HG03469 (cell line): ENCODE measurements around the gene CAMK2A.

ENCODE experiments used
- ATAC-seq: cut with Tn5 transposase; IDR thresholded peaks from one replicate; pipeline ENCODE4 v1.9.1; 2021; ENCODE audit warnings: mild to moderate bottlenecking, moderate library complexity, moderate number of reproducible peaks; ENCODE audit not compliant: unreplicated experiment

The CAMK2A gene

GRCh38 chr5:150215979-150216944 is 73.3 kb downstream of the CAMK2A start:
- no peak for ATAC-seq

DNA sequence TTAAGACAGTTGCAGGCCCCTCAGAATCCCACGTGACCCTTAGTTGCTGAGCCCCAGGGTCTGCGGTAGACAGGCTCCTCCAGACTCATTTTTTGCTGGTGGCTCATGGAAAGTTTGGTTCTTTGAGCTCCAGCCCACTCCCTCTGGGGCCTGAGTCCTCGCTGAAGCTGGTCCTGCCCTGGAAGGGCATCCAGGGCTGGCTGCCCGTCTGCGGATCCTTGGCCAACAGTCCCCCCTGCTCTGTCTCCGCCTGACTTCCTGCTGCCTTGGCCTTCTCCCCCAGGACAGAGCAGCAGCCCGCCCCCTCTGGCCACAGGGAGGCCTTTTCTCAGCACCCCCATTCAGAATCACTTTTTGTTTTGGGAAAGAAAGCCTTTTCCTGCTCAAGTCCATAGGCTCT is 75.3 kb downstream of the CAMK2A start:
- no peak for ATAC-seq

DNA sequence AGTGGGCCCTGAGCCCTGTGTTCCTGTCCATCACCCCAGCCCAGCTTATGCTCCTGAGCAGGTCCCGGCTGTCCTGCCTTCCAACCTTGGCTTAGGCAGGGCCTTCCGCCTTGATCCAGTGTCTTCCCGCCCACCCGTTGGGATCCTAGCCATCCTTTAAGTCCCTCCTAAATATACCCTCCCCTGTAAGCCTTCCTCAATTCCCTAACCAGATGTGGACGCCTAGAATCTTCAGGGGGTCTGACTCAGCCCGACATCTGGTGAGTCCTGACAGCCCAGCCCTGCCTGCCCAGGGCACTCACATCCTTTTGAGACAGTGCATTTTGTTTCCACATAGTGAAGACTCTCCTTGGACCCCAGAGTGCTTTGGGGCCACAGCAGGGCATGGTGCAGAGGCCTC is 76.0 kb downstream of the CAMK2A start:
- no peak for ATAC-seq

DNA sequence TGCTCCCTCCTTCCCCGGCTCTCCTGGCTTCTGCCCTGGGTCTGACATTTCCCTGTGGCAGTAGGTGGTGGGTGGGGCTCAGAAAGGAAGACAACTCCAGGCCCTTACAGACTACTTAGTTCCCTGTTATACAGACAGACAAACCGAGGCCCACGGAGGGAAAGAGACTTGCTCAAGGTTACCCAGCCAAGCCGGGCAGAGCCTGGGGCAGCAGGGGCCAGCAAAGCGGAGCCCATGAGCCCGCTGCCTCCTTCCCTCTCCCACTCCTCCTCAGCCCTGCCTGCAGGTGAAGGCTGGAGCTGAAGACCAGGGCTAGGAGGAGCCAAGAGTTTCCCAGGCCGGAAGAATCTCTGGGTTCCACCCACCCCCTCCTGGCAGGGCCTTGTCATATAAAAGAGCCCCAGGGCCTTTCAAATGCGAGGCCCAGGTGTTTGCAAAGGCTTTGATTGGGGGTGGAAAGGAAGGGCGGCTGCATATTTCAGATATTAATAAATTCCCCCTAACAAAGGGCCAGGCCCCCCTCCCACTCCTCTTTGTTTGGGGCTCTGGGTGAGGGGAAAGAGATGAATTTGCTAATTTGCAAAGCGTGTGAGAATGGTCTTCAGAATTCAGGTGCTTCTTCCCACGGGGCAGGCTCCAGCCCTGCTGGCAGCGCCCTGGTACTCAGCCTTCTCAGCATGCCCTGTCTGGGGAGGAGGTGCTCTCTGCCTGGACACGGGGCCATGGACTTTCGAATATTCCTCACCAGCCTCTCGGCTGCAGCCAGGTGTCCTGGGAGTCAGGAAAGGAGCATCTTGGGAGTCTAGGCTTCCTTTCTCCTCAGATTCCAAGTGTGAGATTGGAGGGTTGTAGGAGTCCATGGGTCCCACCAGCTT is 78.2 kb downstream of the CAMK2A start:
- no peak for ATAC-seq

DNA sequence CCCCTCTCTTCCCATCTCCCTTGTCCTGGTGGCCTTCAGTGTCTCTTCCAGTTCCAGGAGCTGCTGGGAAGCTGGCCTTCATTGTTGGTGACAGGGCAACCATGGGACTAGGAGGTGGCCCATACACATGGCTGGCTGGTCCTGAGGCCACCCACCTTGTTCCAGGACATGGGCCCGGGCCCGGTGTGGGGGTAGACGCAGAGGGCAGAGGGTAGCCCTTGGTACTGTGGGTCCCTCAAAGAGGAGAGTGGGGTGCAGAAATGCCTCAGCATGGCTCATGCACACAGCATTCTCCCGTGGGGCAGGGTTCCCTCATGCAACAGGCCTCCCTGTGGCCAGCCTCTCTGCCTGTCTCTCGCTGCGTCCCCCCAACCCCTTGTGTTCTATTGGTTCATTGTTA is 78.9 kb downstream of the CAMK2A start:
- ATAC-seq: no peak

DNA sequence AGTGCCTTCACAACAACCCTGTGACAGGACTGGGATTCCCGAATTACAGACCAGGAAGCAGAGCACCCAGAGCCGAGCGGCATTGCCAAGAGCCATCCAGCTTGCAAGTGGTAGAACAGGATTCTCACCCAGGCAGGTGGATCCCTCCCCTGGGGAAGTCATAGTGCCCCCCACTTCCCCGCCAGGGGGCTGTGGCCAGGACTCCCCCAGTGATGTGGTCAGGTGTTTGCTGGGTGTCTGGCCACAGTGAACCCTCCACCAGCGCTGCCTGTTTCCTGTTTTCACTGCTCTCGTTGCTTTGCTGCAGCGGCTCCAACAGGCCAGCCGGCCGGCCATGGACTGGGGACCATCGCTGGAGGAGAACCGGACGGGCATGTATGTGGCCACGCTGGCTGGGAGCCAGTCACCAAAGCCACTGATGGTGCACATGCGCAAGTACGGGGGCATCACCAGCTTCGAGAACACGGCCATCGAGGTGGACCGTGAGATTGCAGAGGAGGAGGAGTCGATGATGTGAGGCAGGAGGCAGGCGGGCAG is 80.4 kb downstream of the CAMK2A start:
- ATAC-seq: no peak

DNA sequence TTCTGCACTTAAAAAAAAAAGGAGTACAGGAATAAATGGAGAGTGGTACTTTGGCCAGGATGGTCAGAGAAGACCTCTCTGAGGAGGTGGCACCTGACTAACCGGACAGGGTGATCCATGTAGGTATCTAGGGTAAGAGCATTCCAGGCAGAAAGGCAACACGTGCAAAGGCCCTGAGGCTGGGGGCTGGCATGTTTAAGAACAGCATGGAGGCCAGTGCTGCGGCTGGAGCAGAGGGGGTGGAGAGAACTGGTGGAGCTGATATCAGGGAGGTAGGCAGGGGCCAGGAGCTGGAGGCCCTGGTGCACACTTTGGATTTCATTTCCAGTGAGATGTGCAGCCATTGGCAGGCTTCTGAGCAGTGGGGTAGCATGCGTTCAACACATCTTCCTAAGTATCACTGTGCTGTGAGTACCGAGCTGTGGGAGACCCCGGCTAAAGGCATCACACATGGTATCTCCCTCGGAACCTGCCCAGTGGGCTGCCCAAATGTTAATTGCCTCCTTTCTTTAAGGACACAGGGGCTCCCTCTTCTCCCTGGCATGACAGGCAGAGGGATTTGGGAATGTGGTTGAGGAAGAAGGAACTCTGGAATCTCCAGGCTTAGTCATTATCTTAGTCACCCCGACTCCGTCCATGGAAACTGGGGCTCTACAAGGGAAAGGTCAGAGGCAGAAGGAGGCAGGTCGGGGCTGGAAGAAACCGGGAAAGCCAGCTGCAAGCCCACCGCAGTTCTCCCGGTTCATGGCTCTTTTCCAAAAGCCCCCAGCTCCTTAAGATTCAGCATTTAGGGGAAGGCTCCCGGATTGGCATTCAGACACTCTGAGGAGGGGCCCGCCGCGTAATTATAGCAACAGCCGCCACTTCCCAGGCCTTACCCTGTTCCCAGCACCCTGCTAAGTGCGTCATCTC is 81.1 kb downstream of the CAMK2A start:
- no peak for ATAC-seq

DNA sequence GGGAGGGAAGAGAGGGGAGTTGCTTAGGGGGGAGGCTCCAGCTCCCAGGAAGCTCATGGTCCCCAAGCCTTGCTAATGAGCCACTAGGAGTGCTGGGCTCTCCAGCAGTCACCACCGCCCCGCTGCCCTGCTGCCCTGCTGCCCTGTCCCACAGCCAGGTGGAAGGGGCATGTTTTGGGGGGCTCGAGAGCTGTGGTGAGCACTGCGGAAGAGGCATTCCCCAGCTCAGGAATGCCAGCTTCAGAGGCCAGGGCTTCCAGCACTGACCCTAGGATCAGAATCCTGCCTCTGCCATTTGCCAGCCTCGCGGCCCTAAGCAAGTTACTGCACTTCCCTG is 82.8 kb downstream of the CAMK2A start:
- no peak for ATAC-seq

DNA sequence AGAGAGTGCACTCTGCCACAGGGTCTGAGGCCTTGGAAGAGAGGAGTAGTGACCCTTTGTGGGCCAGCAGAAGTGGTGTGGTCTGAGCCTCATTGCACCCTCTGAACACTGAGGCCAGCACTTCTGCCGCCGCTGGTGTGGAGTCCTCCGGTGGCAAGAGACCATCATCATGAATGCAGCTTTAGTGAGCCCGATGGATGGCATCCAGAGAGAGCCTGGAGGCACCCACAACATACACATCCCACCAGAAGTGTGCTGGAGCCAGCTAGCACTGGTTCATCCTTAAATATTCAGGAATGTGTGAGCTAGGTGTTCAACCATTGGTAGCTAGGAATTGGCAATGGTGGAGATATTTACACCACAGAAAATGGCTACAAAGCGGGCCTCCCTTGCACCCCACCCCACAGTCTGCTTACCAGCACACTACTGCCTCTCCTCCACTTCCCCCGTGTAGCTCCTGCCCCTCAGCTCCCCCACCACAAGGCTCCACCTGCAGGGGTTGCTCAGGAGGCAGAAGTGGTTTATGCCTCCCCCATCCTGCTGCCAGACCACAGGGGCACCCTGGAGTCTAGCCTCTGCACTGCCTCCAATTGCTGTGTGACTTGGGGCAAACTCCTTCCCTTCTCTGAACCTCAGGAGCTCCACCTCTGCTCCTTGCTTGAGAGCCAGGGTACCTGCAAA is 83.3 kb downstream of the CAMK2A start:
- no peak for ATAC-seq

GRCh38 chr5:150204590-150204960 is 85.0 kb downstream of the CAMK2A start:
- no peak for ATAC-seq

- no peak for ATAC-seq
Measured at GRCh38 chr5:150203832-150204589, 85.6 kb downstream of the CAMK2A start.

DNA sequence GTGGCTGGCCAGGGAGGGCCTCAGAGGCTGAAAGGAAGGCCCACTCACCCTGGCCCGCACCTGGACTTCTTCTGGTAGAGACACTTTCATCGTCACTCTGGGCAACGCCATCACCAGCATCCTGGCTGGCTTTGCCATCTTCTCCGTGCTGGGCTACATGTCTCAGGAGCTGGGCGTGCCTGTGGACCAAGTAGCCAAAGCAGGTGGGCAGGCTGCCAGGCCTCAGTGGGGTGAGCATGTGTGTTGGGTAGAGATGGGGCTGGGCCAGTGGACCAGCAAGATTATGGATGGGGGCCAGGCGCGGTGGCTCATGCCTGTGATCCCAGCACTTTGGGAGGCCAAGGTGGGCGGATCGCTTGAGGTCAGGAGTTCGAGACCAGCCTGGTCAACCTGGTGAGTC is 87.1 kb downstream of the CAMK2A start:
- ATAC-seq: no peak

GRCh38 chr5:150197476-150197875 is 92.1 kb downstream of the CAMK2A start:
- no peak for ATAC-seq

DNA sequence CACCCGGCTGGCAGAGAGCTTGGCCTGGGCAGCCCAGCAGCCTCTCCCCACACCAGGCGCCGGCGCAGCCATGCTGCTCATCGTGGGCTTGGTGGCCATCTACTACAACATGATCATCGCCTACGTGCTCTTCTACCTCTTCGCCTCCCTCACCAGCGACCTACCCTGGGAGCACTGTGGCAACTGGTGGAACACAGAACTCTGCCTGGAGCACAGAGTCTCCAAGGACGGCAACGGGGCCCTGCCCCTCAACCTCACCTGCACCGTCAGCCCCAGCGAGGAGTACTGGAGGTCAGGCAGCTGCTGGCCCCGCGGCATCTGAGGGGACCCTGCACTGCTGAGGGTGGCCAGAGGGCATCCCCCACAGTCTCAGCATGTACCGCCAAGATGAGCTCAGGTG is 92.6 kb downstream of the CAMK2A start:
- no peak for ATAC-seq

GRCh38 chr5:150196514-150196913 is 93.1 kb downstream of the CAMK2A start:
- no peak for ATAC-seq

DNA sequence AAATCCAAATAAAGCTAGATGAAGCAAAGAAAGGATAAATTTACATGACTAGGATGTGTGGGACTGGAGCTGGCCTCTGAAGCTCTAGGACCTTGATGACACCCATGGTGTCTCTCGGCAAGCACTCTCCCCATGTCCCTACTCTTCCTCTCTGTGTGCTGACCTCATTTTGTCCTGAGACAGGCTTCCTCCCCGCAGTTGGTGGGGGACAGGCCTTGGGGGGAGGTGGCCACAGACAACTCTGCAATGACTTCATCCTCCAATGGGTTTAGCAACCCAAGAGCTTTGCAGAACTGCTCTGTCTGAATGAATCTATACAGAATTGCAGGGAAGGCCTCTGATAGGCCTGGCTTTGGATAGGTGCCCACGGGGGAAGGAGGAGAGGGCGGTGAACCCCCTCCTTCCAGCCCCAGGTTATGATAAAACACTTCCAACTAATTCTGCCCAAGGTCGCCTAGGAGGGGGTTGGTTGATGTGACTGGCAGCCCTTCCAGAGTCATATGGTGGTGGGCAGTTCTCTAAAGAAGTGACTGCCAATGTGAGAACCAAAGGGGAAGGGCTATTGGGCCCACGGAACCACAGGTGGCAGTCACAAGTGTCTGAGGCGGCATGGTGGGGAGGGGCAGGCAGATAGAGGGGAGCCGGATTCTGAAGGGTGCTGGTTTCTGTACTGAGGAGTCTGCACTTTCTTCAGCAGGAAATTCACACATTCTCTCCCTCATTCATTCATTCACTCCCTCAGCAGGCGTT is 93.7 kb downstream of the CAMK2A start:
- no peak for ATAC-seq

DNA sequence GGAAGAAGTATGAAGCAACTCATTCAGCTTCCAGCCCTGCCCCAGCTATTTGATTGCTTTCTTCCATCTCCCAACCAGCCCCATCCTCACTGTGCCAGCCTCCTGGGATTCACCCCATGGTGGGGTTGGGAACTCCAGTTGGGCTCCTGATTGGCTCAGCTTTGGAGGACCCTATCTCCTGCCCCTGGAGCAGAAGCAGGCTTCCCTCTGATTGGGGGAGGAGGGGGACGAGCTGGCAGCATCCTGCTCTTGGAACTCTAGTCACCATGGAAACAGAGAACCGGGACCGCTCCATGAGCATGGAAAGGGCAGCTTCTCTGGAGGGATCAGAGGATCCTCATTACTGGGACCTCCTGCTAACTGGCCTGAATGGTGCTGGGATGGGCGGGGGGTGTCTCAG is 97.1 kb downstream of the CAMK2A start:
- ATAC-seq: no peak

GRCh38 chr5:150190987-150191386 is 98.6 kb downstream of the CAMK2A start:
- no peak for ATAC-seq
